SK-N-SH (cell line): Measurements from ENCODE around the gene MIP. TPM values are rescaled to one million over a fixed set of nuclear protein-coding genes. Genes with fewer than 3 reads are reported as not detected.

ENCODE experiments used
- CTCF ChIA-PET: fragments of 300-600, 350-600 bp; formaldehyde crosslinking; extraction: SDS; loops from one replicate; lab custom pipeline; 2021; lab: Yijun Ruan, JAX
- POLR2A ChIA-PET: fragments of 350-600 bp; sonication (Branson Sonifier 250); formaldehyde crosslinking; extraction: SDS; loops from one replicate; lab custom pipeline; 2020; ENCODE audit warnings: antibody characterized with exemption, inconsistent platforms; lab: Yijun Ruan, JAX
- DNase-seq: peaks from one replicate; pipeline ENCODE4 v3.0.0; 2012
- H2AFZ ChIP-seq: fragments of 200-600 bp; sonication (generic); 2 replicates; pipeline ENCODE4 v1.8.1; 2016; ENCODE audit warnings: antibody characterized with exemption, mild to moderate bottlenecking, low read depth
- H3F3A ChIP-seq: fragments of 200-600 bp; sonication (generic); replicated peaks from 2 replicates; pipeline ENCODE3; 2016; ENCODE audit warnings: antibody characterized with exemption, mild to moderate bottlenecking; ENCODE audit not compliant: insufficient read depth
- H3K27ac ChIP-seq, 2 experiments: fragments of 200-500 bp in 1 of 2; fragments of 200-600 bp in 1 of 2; sonication (Bioruptor generic) in 1 of 2; sonication (generic), shearing (Covaris generic) in 1 of 2; 2 replicates each; pipeline versions ENCODE4 v1.5.1 to v1.6.1; 2014 to 2016; ENCODE audit warnings: low read depth in 2 of 2, inconsistent platforms in 1 of 2, low read length in 1 of 2, mild to moderate bottlenecking in 1 of 2, mixed read lengths in 1 of 2
- H3K27me3 ChIP-seq: fragments of 200-600 bp; sonication (generic), shearing (Covaris generic); 2 replicates; pipeline ENCODE4 v1.6.1; 2016; ENCODE audit warnings: mixed run types; ENCODE audit not compliant: insufficient read depth
- H3K36me3 ChIP-seq, 2 experiments: fragments of 200-500 bp in 1 of 2; fragments of 200-600 bp in 1 of 2; sonication (Bioruptor generic) in 1 of 2; sonication (generic) in 1 of 2; replicated peaks in 1 of 2; 2 replicates each; pipeline versions ENCODE3 to v1.5.1; 2014 to 2016; ENCODE audit warnings: low read length in 1 of 2, mild to moderate bottlenecking in 1 of 2; ENCODE audit not compliant: insufficient read depth in 2 of 2, control insufficient read depth in 1 of 2
- H3K4me1 ChIP-seq, 2 experiments: fragments of 200-500 bp in 1 of 2; fragments of 200-600 bp in 1 of 2; sonication (Bioruptor generic) in 1 of 2; sonication (generic), shearing (Covaris generic) in 1 of 2; 2 replicates each; pipeline versions ENCODE4 v1.5.1 to v1.6.1; 2014 to 2016; ENCODE audit warnings: low read depth in 1 of 2, low read length in 1 of 2, mixed run types in 1 of 2; ENCODE audit not compliant: insufficient read depth in 2 of 2, control insufficient read depth in 1 of 2
- H3K4me2 ChIP-seq: fragments of 200-600 bp; sonication (generic), shearing (Covaris generic); 2 replicates; pipeline ENCODE4 v1.6.1; 2017; ENCODE audit warnings: mixed run types
- H3K4me3 ChIP-seq, 2 experiments: fragments of 200-500 bp in 1 of 2; fragments of 200-600 bp in 1 of 2; sonication (Bioruptor generic) in 1 of 2; sonication (generic), shearing (Covaris generic) in 1 of 2; 2 replicates each; pipeline versions ENCODE4 v1.5.1 to v1.8.1; 2014 to 2016; ENCODE audit warnings: low read depth in 2 of 2, inconsistent platforms in 1 of 2, low read length in 1 of 2, mild to moderate bottlenecking in 1 of 2, mixed read lengths in 1 of 2, moderate library complexity in 1 of 2
- H3K79me2 ChIP-seq: fragments of 200-600 bp; sonication (generic); 2 replicates; pipeline ENCODE4 v1.8.1; 2017; ENCODE audit warnings: mild to moderate bottlenecking; ENCODE audit not compliant: insufficient read depth
- H3K9ac ChIP-seq: fragments of 200-600 bp; sonication (generic); 2 replicates; pipeline ENCODE4 v1.6.1; 2017; ENCODE audit warnings: mixed run types
- H3K9me2 ChIP-seq: fragments of 200-600 bp; sonication (generic); 2 replicates; pipeline ENCODE4 v1.6.1; 2017; ENCODE audit warnings: mixed run types
- H3K9me3 ChIP-seq: fragments of 200-600 bp; sonication (generic); 2 replicates; pipeline ENCODE4 v1.6.1; 2017; ENCODE audit warnings: mixed run types, mild to moderate bottlenecking, moderate library complexity
- H4K20me1 ChIP-seq: fragments of 200-600 bp; sonication (generic); 2 replicates; pipeline ENCODE4 v1.6.1; 2017; ENCODE audit warnings: mild to moderate bottlenecking, mixed run types; ENCODE audit not compliant: insufficient read depth
- CHD2 ChIP-seq: fragments of 150-350 bp; IDR thresholded peaks from 2 replicates; pipeline ENCODE4 v1.6.1; 2018; ENCODE audit warnings: low read length; ENCODE audit not compliant: partially characterized antibody
- ELF1 ChIP-seq: IDR thresholded peaks from 2 replicates; pipeline ENCODE4 v1.4.0; 2012
- EP300 ChIP-seq, 2 experiments: IDR thresholded peaks; 2 replicates each; pipeline versions ENCODE4 v1.4.0 to v1.6.1; 2012; ENCODE audit warnings: borderline replicate concordance in 1 of 2, low read depth in 1 of 2, low read length in 1 of 2
- EZH2phosphoT487 ChIP-seq: fragments of 200-600 bp; sonication (generic); IDR thresholded peaks from 2 replicates; pipeline ENCODE4 v1.6.1; 2017; ENCODE audit warnings: low read depth, mixed run types, mild to moderate bottlenecking, antibody characterized with exemption, moderate library complexity, borderline replicate concordance
- GATA2 ChIP-seq: sonication (generic); formaldehyde crosslinking; IDR thresholded peaks from 2 replicates; pipeline ENCODE4 v1.5.0; 2020; ENCODE audit warnings: mild to moderate bottlenecking, missing genetic modification reagents
- JUND ChIP-seq: IDR thresholded peaks from 2 replicates; pipeline ENCODE4 v1.4.0; 2012
- MEF2A ChIP-seq: IDR thresholded peaks from 2 replicates; pipeline ENCODE4 v1.4.0; 2012; ENCODE audit warnings: low read depth, borderline replicate concordance
- MXI1 ChIP-seq: IDR thresholded peaks from 2 replicates; pipeline ENCODE4 v1.6.1; 2012; ENCODE audit warnings: mild to moderate bottlenecking, low read depth, low read length, improper control_type of control experiment
- NFIC ChIP-seq: IDR thresholded peaks from 2 replicates; pipeline ENCODE4 v1.4.0; 2012; ENCODE audit warnings: borderline replicate concordance
- NRF1 ChIP-seq: IDR thresholded peaks from 2 replicates; pipeline ENCODE4 v1.6.1; 2012; ENCODE audit warnings: low read depth, mild to moderate bottlenecking, low read length
- POLR2AphosphoS5 ChIP-seq: IDR thresholded peaks from 2 replicates; pipeline ENCODE4 v1.6.1; 2012; ENCODE audit warnings: low read depth, low read length
- RAD21 ChIP-seq: IDR thresholded peaks from 2 replicates; pipeline ENCODE4 v1.6.1; 2012; ENCODE audit warnings: mild to moderate bottlenecking, low read length
- RCOR1 ChIP-seq: fragments of 150-350 bp; IDR thresholded peaks from 2 replicates; pipeline ENCODE4 v1.6.1; 2017; ENCODE audit warnings: antibody characterized with exemption, low read length
- RFX5 ChIP-seq: IDR thresholded peaks from 2 replicates; pipeline ENCODE4 v1.6.1; 2012; ENCODE audit warnings: mild to moderate bottlenecking, improper control_type of control experiment, low read length
- RXRA ChIP-seq: IDR thresholded peaks from 2 replicates; pipeline ENCODE4 v1.4.0; 2012; ENCODE audit warnings: low read depth, mild to moderate bottlenecking, borderline replicate concordance
- SIN3A ChIP-seq: IDR thresholded peaks from 2 replicates; pipeline ENCODE4 v1.6.1; 2012; ENCODE audit warnings: low read depth, mild to moderate bottlenecking, low read length, moderate library complexity, borderline replicate concordance
- SMC3 ChIP-seq: IDR thresholded peaks from 2 replicates; pipeline ENCODE4 v1.6.1; 2012; ENCODE audit warnings: low read depth, low read length, improper control_type of control experiment
- TAF1 ChIP-seq: IDR thresholded peaks from 2 replicates; pipeline ENCODE4 v1.6.1; 2012; ENCODE audit warnings: low read depth, mild to moderate bottlenecking, low read length, moderate library complexity, borderline replicate concordance
- TCF12 ChIP-seq: IDR thresholded peaks from 2 replicates; pipeline ENCODE4 v1.4.0; 2012
- TEAD4 ChIP-seq: IDR thresholded peaks from 2 replicates; pipeline ENCODE4 v1.4.0; 2012; ENCODE audit warnings: mild to moderate bottlenecking, borderline replicate concordance; ENCODE audit not compliant: insufficient read depth
- YY1 ChIP-seq: IDR thresholded peaks from 2 replicates; pipeline ENCODE4 v1.4.0; 2012; ENCODE audit warnings: low read depth, mild to moderate bottlenecking
- WGBS: methylation state at CpG from one replicate; pipeline ENCODE4 v1.1.6; 2017; ENCODE audit warnings: low lambda C conversion rate; 5-methylcytosine and 5-hydroxymethylcytosine counted together
- polyA plus RNA-seq, 3 experiments: library from polyadenylated mRNA; depleted of rRNA; stranded (reverse); fragments of >200 nt; gene quantifications; 2 replicates each; pipeline ENCODE4 v1.2.3, GENCODE V29; 2012
- TF ChIP-seq, protein P1 (sequence below): fragments of 150-350 bp; IDR thresholded peaks from 2 replicates; pipeline ENCODE4 v1.6.1; 2017; ENCODE audit warnings: antibody characterized with exemption, low read length, low read depth, borderline replicate concordance
- TF ChIP-seq, protein P2 (sequence below): fragments of 150-350 bp; IDR thresholded peaks from 2 replicates; pipeline ENCODE4 v1.6.1; 2016; ENCODE audit warnings: mild to moderate bottlenecking, low read depth, low read length
- TF ChIP-seq, protein P3 (sequence below): fragments of 200-600 bp; sonication (generic); IDR thresholded peaks from 2 replicates; pipeline ENCODE4 v1.6.1; 2017; ENCODE audit warnings: antibody characterized with exemption, mild to moderate bottlenecking, moderate library complexity

MIP gene
- polyA plus RNA-seq, 1 of the 3 experiments (the other 2 are of a cell fraction) = not detected

DNA sequence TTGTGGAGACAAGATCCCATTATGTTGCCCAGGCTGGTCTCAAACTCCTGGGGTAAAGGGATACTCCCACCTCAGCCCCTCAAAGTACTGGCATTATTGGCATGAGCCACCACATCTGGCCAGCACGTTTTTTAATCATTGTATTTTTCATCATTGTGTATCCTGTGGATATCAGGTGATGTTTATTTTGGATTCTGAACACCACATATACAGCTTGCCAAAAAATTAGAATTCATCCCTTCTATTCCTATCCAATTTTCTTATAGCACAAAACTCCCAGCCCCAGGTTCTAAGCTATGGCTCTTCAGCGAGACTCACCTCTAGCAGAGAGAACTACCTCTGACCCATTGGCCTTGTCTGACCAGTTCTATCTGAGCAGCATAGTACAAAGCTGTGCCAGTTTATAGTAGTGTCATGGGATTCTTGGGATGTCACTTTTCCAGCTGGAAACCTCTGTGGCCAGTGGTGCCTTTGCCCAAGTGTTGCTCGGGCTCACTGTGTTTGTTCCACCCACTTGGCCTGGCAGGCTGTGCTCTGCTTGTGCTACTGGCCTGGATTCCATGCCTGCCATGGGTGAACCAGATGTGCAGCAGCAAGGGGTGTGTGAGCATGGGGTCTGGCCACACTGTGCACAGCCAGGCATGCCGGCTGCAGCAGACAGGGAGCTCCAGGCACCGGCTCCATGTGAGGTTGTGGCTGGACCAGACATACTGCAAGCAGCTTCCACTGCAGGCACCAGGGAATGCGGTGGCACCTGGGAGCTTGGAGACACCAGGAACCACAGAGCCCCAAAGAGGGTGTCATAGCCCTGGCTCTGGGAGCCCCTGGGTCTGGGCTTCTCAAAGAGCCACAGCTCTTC, 42.4 kb downstream of the MIP start:
- 65% methylated on average over 6 of the region's 6 CpGs for WGBS
- CTCF ChIA-PET = interaction anchor here (1.2 to 1.3 kb wide), 2 partner anchors 52 to 102 kb away, joined by 3 to 7 read pairs; partner anchors contain the start of gene STAT2

DNA sequence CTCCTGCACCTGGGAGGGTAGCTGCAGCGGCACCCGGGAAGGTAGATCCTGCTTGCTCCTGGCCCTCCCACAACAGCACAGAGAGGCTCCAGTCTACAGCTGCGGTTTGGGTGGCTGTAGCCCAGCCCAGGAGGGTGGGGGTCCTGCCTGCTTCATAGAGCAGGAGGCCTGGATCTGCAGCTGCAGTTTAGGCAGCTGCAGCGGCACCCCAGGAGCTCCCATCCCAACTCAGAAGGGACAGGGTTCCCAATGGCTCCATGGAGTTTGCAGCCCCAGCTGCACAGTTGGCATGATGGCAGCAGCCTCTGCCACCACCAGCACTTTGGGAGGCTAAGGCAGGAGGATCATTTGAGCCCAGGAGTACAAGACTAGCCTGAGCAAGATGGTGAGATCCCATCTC, 43.7 kb downstream of the MIP start:
- ChIA-PET POLR2A (no interaction called here), CTCF (interaction anchor here (1.2 kb wide), 1 partner anchor 51 kb away, joined by 7 read pairs; the partner anchor contains the start of gene STAT2)
- Histone ChIP-seq H3K27me3 (no peaks in the 10 kb centered on the region), H3K9me2 (no peaks in the 10 kb centered on the region), H3K79me2 (no peaks in the 10 kb centered on the region), H2AFZ (no peak overlapping the region), H4K20me1 (no peaks in the 10 kb centered on the region), H3K9ac (no peak overlapping the region), H3K4me1 (no peaks in the 10 kb centered on the region; a peak in 1 of 4 replicates), H3K27ac (no peak overlapping the region), H3K4me3 (no peak overlapping the region), H3K4me2 (no peak overlapping the region), H3K9me3 (no peaks in the 10 kb centered on the region), H3K36me3 (peaks cover 0 to 6% of the 10 kb centered on the region in 2 experiments), H3F3A (no peaks in the 10 kb centered on the region)
- DNase-seq = no peak
- no CpG with 5 or more reads among the region's 4 CpGs for WGBS
- no peak for TF ChIP-seq EZH2phosphoT487
- no peak for TF ChIP-seq SMC3
- no peak for TF ChIP-seq GATA2
- TF ChIP-seq, protein P1, sequence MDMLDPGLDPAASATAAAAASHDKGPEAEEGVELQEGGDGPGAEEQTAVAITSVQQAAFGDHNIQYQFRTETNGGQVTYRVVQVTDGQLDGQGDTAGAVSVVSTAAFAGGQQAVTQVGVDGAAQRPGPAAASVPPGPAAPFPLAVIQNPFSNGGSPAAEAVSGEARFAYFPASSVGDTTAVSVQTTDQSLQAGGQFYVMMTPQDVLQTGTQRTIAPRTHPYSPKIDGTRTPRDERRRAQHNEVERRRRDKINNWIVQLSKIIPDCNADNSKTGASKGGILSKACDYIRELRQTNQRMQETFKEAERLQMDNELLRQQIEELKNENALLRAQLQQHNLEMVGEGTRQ = no peak
- no peak for TF ChIP-seq TAF1
- TF ChIP-seq RFX5 = no peak
- TF ChIP-seq JUND = no peak
- TF ChIP-seq EP300 (IDR thresholded peaks at IDR 0.05; ENCODE audit: borderline replicate concordance in 1 of 2, low read depth in 1 of 2, low read length in 1 of 2) = no peak
- TF ChIP-seq, protein P2, sequence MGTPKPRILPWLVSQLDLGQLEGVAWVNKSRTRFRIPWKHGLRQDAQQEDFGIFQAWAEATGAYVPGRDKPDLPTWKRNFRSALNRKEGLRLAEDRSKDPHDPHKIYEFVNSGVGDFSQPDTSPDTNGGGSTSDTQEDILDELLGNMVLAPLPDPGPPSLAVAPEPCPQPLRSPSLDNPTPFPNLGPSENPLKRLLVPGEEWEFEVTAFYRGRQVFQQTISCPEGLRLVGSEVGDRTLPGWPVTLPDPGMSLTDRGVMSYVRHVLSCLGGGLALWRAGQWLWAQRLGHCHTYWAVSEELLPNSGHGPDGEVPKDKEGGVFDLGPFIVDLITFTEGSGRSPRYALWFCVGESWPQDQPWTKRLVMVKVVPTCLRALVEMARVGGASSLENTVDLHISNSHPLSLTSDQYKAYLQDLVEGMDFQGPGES = no peak
- TF ChIP-seq, protein P3, sequence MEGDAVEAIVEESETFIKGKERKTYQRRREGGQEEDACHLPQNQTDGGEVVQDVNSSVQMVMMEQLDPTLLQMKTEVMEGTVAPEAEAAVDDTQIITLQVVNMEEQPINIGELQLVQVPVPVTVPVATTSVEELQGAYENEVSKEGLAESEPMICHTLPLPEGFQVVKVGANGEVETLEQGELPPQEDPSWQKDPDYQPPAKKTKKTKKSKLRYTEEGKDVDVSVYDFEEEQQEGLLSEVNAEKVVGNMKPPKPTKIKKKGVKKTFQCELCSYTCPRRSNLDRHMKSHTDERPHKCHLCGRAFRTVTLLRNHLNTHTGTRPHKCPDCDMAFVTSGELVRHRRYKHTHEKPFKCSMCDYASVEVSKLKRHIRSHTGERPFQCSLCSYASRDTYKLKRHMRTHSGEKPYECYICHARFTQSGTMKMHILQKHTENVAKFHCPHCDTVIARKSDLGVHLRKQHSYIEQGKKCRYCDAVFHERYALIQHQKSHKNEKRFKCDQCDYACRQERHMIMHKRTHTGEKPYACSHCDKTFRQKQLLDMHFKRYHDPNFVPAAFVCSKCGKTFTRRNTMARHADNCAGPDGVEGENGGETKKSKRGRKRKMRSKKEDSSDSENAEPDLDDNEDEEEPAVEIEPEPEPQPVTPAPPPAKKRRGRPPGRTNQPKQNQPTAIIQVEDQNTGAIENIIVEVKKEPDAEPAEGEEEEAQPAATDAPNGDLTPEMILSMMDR = no peak
- TF ChIP-seq NRF1 = no peak
- no peak for TF ChIP-seq CHD2

More for the DNA sequence above, 42.4 kb downstream of the MIP start:
- no peak overlapping the region for H3K27ac ChIP-seq
- H3F3A ChIP-seq = no peaks in the 10 kb centered on the region
- no peaks in the 10 kb centered on the region for H3K79me2 ChIP-seq
- no peak overlapping the region for H3K4me3 ChIP-seq
- no peak for DNase-seq
- H3K4me2 ChIP-seq = no peak overlapping the region
- H4K20me1 ChIP-seq = no peaks in the 10 kb centered on the region
- H3K4me1 ChIP-seq = no peaks in the 10 kb centered on the region; a peak in 1 of 4 replicates
- no peak overlapping the region for H3K9ac ChIP-seq
- H3K27me3 ChIP-seq = no peaks in the 10 kb centered on the region
- TF ChIP-seq TAF1 (no peak), ELF1 (no peak), RAD21 (no peak), NFIC (no peak), TEAD4 (no peak), SIN3A (no peak), RFX5 (no peak), RXRA (no peak), TCF12 (no peak), POLR2AphosphoS5 (no peak), NRF1 (no peak), RCOR1 (no peak), MXI1 (no peak), JUND (no peak), MEF2A (no peak), YY1 (no peak)
- TF ChIP-seq, protein P3 = no peak
- no peaks in the 10 kb centered on the region for H3K9me2 ChIP-seq
- POLR2A ChIA-PET = no interaction called here
- H3K9me3 ChIP-seq = no peaks in the 10 kb centered on the region
- H2AFZ ChIP-seq = no peak overlapping the region
- peaks cover 0 to 6% of the 10 kb centered on the region in 2 experiments for H3K36me3 ChIP-seq
